Activated CD8-positive, alpha-beta T cell treated with anti-CD3 and anti-CD28 coated beads for 36 hours (primary cell): ENCODE measurements around the gene C17orf114.

Source experiments
- ATAC-seq: fragments of 200-7000 bp; cut with Tn5 transposase; one replicate; pipeline ENCODE4 v1.10.0; 2021; ENCODE audit warnings: mild to moderate bottlenecking, moderate library complexity
- CTCF ChIA-PET: fragments of 350-600 bp; sonication (Branson Sonifier 250); formaldehyde crosslinking; loops from one replicate; lab custom pipeline; 2021; ENCODE audit warnings: antibody characterized with exemption; lab: Charles Lee
- POLR2A ChIA-PET: fragments of 350-600 bp; sonication (Branson Sonifier 250); formaldehyde crosslinking; loops from one replicate; lab custom pipeline; 2021; ENCODE audit warnings: antibody characterized with exemption; lab: Charles Lee
- DNase-seq: peaks from one replicate; pipeline ENCODE4 v3.0.0-alpha.2; 2020
- H3K27ac Mint-ChIP-seq: one replicate; pipeline ENCODE4 v1.8.0; 2021; ENCODE audit warnings: mild to moderate bottlenecking, mixed read lengths
- H3K27me3 Mint-ChIP-seq: one replicate; pipeline ENCODE4 v1.8.0; 2021; ENCODE audit warnings: mixed read lengths
- H3K36me3 Mint-ChIP-seq: one replicate; pipeline ENCODE4 v1.8.0; 2021; ENCODE audit warnings: low read depth, mixed read lengths
- H3K4me1 Mint-ChIP-seq: one replicate; pipeline ENCODE4 v1.8.0; 2021; ENCODE audit warnings: low read depth, mixed read lengths
- H3K4me3 Mint-ChIP-seq: one replicate; pipeline ENCODE4 v1.8.0; 2021; ENCODE audit warnings: mild to moderate bottlenecking, moderate library complexity, mixed read lengths
- H3K9me3 Mint-ChIP-seq: one replicate; pipeline ENCODE4 v1.8.0; 2021; ENCODE audit warnings: mixed read lengths
- intact Hi-C: fragments of 100-400 bp; cut with micrococcal nuclease; formaldehyde crosslinking; loops from one replicate; pipeline ENCODE4 v1.10.0; 2022
- TF ChIP-seq, protein P1 (sequence below): fragments of 200-600 bp; IDR thresholded peaks from one replicate; pipeline ENCODE4 v1.8.0; 2022; ENCODE audit warnings: antibody characterized with exemption, mild to moderate bottlenecking

Gene C17orf114

DNA sequence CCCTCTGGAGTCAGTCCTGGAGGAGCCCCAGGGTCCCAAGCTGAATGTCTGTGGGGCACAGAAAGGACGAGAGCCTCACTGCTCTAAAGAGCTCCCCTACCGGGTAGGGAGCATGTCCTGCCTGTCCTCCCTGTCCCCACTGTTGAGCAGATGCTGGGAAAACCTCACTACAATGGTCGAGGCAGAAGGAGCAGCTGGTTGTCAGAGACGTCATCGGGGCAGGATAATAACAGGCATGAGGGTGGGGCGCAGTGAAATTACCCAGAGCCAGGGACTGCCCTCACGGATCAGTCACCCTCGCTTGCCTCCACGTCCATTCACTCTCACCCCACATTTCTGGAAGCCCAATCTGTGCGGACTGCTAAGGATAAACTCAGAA, 29.9 kb downstream of the C17orf114 start:
- DNase-seq: no peak
- TF ChIP-seq, protein P1, sequence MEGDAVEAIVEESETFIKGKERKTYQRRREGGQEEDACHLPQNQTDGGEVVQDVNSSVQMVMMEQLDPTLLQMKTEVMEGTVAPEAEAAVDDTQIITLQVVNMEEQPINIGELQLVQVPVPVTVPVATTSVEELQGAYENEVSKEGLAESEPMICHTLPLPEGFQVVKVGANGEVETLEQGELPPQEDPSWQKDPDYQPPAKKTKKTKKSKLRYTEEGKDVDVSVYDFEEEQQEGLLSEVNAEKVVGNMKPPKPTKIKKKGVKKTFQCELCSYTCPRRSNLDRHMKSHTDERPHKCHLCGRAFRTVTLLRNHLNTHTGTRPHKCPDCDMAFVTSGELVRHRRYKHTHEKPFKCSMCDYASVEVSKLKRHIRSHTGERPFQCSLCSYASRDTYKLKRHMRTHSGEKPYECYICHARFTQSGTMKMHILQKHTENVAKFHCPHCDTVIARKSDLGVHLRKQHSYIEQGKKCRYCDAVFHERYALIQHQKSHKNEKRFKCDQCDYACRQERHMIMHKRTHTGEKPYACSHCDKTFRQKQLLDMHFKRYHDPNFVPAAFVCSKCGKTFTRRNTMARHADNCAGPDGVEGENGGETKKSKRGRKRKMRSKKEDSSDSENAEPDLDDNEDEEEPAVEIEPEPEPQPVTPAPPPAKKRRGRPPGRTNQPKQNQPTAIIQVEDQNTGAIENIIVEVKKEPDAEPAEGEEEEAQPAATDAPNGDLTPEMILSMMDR: no peak
- H3K27me3 Mint-ChIP-seq: peaks cover 2% of the 10 kb centered on the region
- no peaks in the 10 kb centered on the region for H3K36me3 Mint-ChIP-seq
- no peak overlapping the region for H3K4me3 Mint-ChIP-seq
- peaks cover 6% of the 10 kb centered on the region for H3K4me1 Mint-ChIP-seq
- H3K27ac Mint-ChIP-seq: no peak overlapping the region
- no peak for ATAC-seq
- POLR2A ChIA-PET: no interaction called here
- CTCF ChIA-PET: interaction anchor here (0.7 kb wide), 1 partner anchor 17 kb away, joined by 3 read pairs; the partner anchor contains the start of gene GLTPD2
- no peaks in the 10 kb centered on the region for H3K9me3 Mint-ChIP-seq
- intact Hi-C loops: no loop called here

DNA sequence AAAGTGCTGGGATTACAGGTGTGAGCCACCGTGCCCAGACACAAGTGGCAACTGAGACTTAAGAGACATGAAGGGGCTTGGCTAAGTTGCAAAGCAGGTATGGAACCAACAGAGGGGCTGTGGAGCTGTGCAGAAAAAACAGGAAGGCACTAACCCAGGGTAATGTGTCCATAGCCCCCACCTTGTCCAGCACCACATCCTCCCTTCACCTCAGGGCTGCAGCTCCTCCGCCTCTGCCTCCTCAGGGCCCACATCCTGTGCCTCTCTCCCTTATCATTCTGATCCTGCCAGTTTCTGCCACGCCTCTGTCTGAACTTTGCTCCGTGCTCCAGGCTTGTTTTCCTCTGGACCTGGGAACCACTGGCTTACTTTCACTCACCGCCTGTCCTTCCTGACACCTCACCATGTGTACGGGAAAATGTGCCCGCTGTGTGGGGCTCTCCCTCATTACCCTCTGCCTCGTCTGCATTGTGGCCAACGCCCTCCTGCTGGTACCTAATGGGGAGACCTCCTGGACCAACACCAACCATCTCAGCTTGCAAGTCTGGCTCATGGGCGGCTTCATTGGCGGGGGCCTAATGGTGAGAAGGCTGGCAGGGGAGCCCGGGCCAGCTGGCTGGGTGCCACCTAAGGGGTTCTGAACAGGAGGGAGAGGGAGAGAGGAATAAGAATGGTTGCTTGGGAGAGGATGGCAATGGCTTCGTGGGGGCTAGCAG, 30.5 kb downstream of the C17orf114 start, which contains the start of gene TM4SF5:
TSS of gene TM4SF5 (plus strand) at position 368 of the 716 bp plus-strand sequence. CDS start at position 405, 37 bp downstream.
- intact Hi-C loops: no loop called here
- DNase-seq (peak; percentile 47), ATAC-seq (peak; percentile 85)
- Mint-ChIP-seq H3K9me3 (no peaks in the 10 kb centered on the region), H3K27me3 (peaks cover 2% of the 10 kb centered on the region), H3K36me3 (no peaks in the 10 kb centered on the region), H3K4me1 (peaks cover 6% of the 10 kb centered on the region), H3K4me3 (no peak within 1 kb of the TSS), H3K27ac (no peak within 1 kb of the TSS)
- ChIA-PET CTCF (interaction anchor here (0.7 kb wide), 1 partner anchor 18 kb away, joined by 3 read pairs; the partner anchor contains the start of gene GLTPD2), POLR2A (interaction anchor here (0.7 kb wide), 1 partner anchor 453 kb away, joined by 3 read pairs; no protein-coding TSS in a partner anchor)
- TF ChIP-seq, protein P1: no peak

DNA sequence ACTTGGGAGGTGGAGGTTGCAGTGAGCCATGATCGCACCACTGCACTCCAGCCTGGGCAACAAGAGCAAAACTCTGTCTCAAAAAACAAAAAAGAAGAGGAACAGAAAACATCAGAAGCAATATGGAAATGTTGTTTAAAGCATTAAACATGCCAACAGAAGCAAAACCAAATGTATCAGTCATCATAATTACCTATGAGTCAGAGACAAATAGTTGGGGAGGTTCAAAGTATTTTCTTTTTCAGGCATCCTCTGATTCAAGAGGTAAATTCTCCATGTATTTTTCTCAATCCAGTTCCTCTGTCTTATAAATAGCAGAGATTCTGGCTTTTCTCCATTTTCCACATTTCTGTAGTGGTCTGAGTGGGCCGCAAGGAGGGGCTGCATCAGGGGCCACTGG, 32.5 kb downstream of the C17orf114 start:
- no peak for DNase-seq
- Mint-ChIP-seq H3K4me3 (no peak overlapping the region), H3K27ac (no peak overlapping the region), H3K36me3 (no peaks in the 10 kb centered on the region), H3K27me3 (peaks cover 2% of the 10 kb centered on the region), H3K9me3 (no peaks in the 10 kb centered on the region), H3K4me1 (peaks cover 6% of the 10 kb centered on the region)
- intact Hi-C loops: no loop called here
- ChIA-PET CTCF (no interaction called here), POLR2A (no interaction called here)
- ATAC-seq: no peak
- TF ChIP-seq, protein P1: no peak

DNA sequence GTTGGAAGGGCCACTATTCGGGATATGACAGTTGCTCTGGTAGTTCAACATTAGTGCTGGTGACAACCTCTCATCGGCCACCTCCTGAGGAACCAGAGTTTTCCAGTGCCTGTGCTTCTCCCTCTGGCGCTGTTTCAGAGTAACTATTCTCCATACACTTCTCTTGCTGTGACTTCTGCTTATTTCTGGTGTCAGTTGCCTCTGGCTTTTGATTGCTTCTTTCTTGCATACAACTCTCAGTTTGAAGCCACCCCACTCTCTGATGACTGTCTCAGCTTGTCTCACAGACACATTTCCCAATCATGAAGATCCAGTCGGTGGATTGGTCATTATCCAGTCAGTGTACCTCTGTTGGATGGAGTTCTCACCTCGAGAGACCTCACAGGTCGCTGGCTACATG, 33.8 kb downstream of the C17orf114 start:
- Mint-ChIP-seq H3K36me3 (no peaks in the 10 kb centered on the region), H3K4me1 (peaks cover 6% of the 10 kb centered on the region), H3K27ac (no peak overlapping the region), H3K27me3 (no peaks in the 10 kb centered on the region), H3K4me3 (no peak overlapping the region), H3K9me3 (no peaks in the 10 kb centered on the region)
- DNase-seq (no peak), ATAC-seq (no peak)
- TF ChIP-seq, protein P1: no peak
- ChIA-PET POLR2A (no interaction called here), CTCF (no interaction called here)
- intact Hi-C loops: no loop called here

DNA sequence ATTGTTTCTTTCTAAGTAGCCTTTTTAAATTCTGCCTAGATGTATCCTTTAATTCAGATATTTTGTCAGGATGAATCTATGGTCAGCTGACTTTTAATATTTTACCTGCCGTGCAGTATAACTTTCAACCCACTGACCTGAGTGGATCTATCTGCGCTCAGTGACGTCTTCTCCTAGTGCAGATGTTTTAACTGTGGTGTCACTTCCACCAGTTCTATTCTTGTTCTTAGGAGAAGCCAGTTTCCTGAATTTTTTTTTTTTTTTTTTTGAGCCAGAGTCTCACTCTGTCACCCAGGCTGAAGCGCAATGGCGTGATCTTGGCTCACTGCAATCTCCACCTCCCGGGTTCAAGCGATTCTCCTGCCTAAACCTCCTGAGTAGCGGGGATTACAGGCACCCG, 35.4 kb downstream of the C17orf114 start:
- intact Hi-C loops: no loop called here
- Mint-ChIP-seq H3K27ac (no peak overlapping the region), H3K9me3 (no peaks in the 10 kb centered on the region), H3K4me1 (peaks cover 6% of the 10 kb centered on the region), H3K4me3 (no peak overlapping the region), H3K36me3 (no peaks in the 10 kb centered on the region), H3K27me3 (no peaks in the 10 kb centered on the region)
- DNase-seq (no peak), ATAC-seq (no peak)
- ChIA-PET POLR2A (interaction anchor here (0.5 kb wide), 1 partner anchor 170 kb away, joined by 3 read pairs; no protein-coding TSS in a partner anchor), CTCF (interaction anchor here (1.3 kb wide), 1 partner anchor 53 kb away, joined by 3 read pairs; no protein-coding TSS in a partner anchor)
- TF ChIP-seq, protein P1: no peak
